Myocyte (in vitro differentiated cells): ENCODE data around the gene SUOX. TPM values are rescaled to one million over a fixed set of nuclear protein-coding genes. Genes with fewer than 3 reads are reported as not detected.
A peak's percentile ranks its signal among the peaks of the same experiment; 100 is the strongest.
"Not testable (repeated sequence)": the region's sequence is repeated elsewhere in the genome, so short reads cannot be mapped to it uniquely, and the experiment has no call there.

Experiments
- DNase-seq: peaks from one replicate; pipeline ENCODE4 v3.0.0-alpha.2; 2012; ENCODE audit warnings: low read depth
- total RNA-seq: library from RNA; depleted of rRNA; stranded (reverse); fragments of >200 nt; gene quantifications from 2 replicates; pipeline ENCODE4 v1.2.3, GENCODE V29; 2014

The SUOX gene
- total RNA-seq, 1 donor from 2014 or later: 15.8 TPM

- no peak for DNase-seq
Observed at GRCh38 chr12:56020423-56021184, 23.5 kb downstream of the SUOX start, which contains the start of gene IKZF4. IKZF4 (plus strand) TSS chr12:56021043; CDS start chr12:56021494, 451 bp downstream.

- DNase-seq: no peak
Observed at GRCh38 chr12:56021889-56022497, 24.9 kb downstream of the SUOX start.

- DNase-seq: no peak
Observed at GRCh38 chr12:56028511-56029165, 31.6 kb downstream of the SUOX start.

- DNase-seq: peak; percentile 41
Observed at GRCh38 chr12:56029166-56029519, 32.1 kb downstream of the SUOX start.

GRCh38 chr12:56029666-56030293, 32.7 kb downstream of the SUOX start:
- DNase-seq: peak; percentile 63

- no peak for DNase-seq
Observed at GRCh38 chr12:56031987-56032386, 34.9 kb downstream of the SUOX start.

GRCh38 chr12:56034586-56035332, 37.7 kb downstream of the SUOX start:
- no peak for DNase-seq

- DNase-seq: no peak
Observed at GRCh38 chr12:56037161-56037560, 40.1 kb downstream of the SUOX start.

GRCh38 chr12:56038022-56038655, 41.1 kb downstream of the SUOX start:
- no peak for DNase-seq

- DNase-seq: no peak
Observed at GRCh38 chr12:56040151-56040550, 43.1 kb downstream of the SUOX start.

GRCh38 chr12:56040963-56041551, 44.0 kb downstream of the SUOX start:
- DNase-seq: no peak

- DNase-seq: peak; percentile 100
Observed at GRCh38 chr12:56041552-56042429, 44.7 kb downstream of the SUOX start, which contains the start of gene RPS26. RPS26 (plus strand) TSS chr12:56041918; CDS start chr12:56042167, 249 bp downstream.

- not testable (repeated sequence) for DNase-seq
Observed at GRCh38 chr12:56042430-56042813, 45.3 kb downstream of the SUOX start.

GRCh38 chr12:56042843-56043242, 45.8 kb downstream of the SUOX start:
- DNase-seq: no peak

GRCh38 chr12:56046027-56046780, 49.1 kb downstream of the SUOX start:
- no peak for DNase-seq

- no peak for DNase-seq
Observed at GRCh38 chr12:56053407-56053893, 56.4 kb downstream of the SUOX start.
